Measurements from ENCODE around the gene KRTAP4-11.

Gene KRTAP4-11

GRCh38 chr17:41082626-41083025 is 35.5 kb downstream of the KRTAP4-11 start:
- TF ChIP-seq CTCF (IDR thresholded peaks at IDR 0.05; ENCODE audit: insufficient read depth, low read length, poor library complexity, severe bottlenecking): no peak
- TF ChIP-seq EZH2phosphoT487 (conservative IDR thresholded peaks at IDR 0.05; ENCODE audit: low read length): no peak
- H3K79me2 ChIP-seq (ENCODE audit: insufficient read depth, low read length): no peaks in the 10 kb centered on the region
- H3K4me2 ChIP-seq (ENCODE audit: low read depth, low read length, poor library complexity, severe bottlenecking): no peak overlapping the region
- no peaks in the 10 kb centered on the region for H3K36me3 ChIP-seq (ENCODE audit: low read length)
- H4K20me1 ChIP-seq (ENCODE audit: low read depth, low read length): no peaks in the 10 kb centered on the region
- H3F3A ChIP-seq (ENCODE audit: insufficient read depth): no peaks in the 10 kb centered on the region
- no peaks in the 10 kb centered on the region for H3K9me2 ChIP-seq (replicated peaks; ENCODE audit: insufficient read depth, low read length)
- H3K27ac ChIP-seq (ENCODE audit: low read depth, low read length): no peak overlapping the region
- no peak overlapping the region for H2AFZ ChIP-seq (ENCODE audit: low read depth, low read length, severe bottlenecking)
- H3K9me3 ChIP-seq (ENCODE audit: insufficient read depth, low read length): no peaks in the 10 kb centered on the region
- no peaks in the 10 kb centered on the region for H3K27me3 ChIP-seq (ENCODE audit: low read length)
- H3K4me3 ChIP-seq (ENCODE audit: insufficient read depth, low read length, poor library complexity, severe bottlenecking): no peak overlapping the region
- no peak overlapping the region for H3K9ac ChIP-seq (ENCODE audit: low read length)

GRCh38 chr17:41076788-41077187 is 41.4 kb downstream of the KRTAP4-11 start:
- no peak overlapping the region for H3K9ac ChIP-seq (ENCODE audit: low read length)
- H3F3A ChIP-seq (ENCODE audit: insufficient read depth): no peaks in the 10 kb centered on the region
- no peaks in the 10 kb centered on the region for H3K9me3 ChIP-seq (ENCODE audit: insufficient read depth, low read length)
- no peak overlapping the region for H3K4me2 ChIP-seq (ENCODE audit: low read depth, low read length, poor library complexity, severe bottlenecking)
- no peaks in the 10 kb centered on the region for H3K36me3 ChIP-seq (ENCODE audit: low read length)
- TF ChIP-seq CTCF (IDR thresholded peaks at IDR 0.05; ENCODE audit: insufficient read depth, low read length, poor library complexity, severe bottlenecking) (no peak), EZH2phosphoT487 (conservative IDR thresholded peaks at IDR 0.05; ENCODE audit: low read length) (no peak)
- no peaks in the 10 kb centered on the region for H4K20me1 ChIP-seq (ENCODE audit: low read depth, low read length)
- no peaks in the 10 kb centered on the region for H3K9me2 ChIP-seq (replicated peaks; ENCODE audit: insufficient read depth, low read length)
- no peaks in the 10 kb centered on the region for H3K79me2 ChIP-seq (ENCODE audit: insufficient read depth, low read length)
- no peak overlapping the region for H2AFZ ChIP-seq (ENCODE audit: low read depth, low read length, severe bottlenecking)
- H3K27me3 ChIP-seq (ENCODE audit: low read length): no peaks in the 10 kb centered on the region
- no peak overlapping the region for H3K27ac ChIP-seq (ENCODE audit: low read depth, low read length)
- H3K4me3 ChIP-seq (ENCODE audit: insufficient read depth, low read length, poor library complexity, severe bottlenecking): no peak overlapping the region

- Histone ChIP-seq H3K4me3 (ENCODE audit: insufficient read depth, low read length, poor library complexity, severe bottlenecking) (no peak overlapping the region), H3K9me3 (ENCODE audit: insufficient read depth, low read length) (no peaks in the 10 kb centered on the region), H3K36me3 (ENCODE audit: low read length) (no peaks in the 10 kb centered on the region)
Measured at GRCh38 chr17:41073676-41074075, 44.5 kb downstream of the KRTAP4-11 start.

More at GRCh38 chr17:41073676-41074075, 44.5 kb downstream of the KRTAP4-11 start:
- no peaks in the 10 kb centered on the region for H4K20me1 ChIP-seq (ENCODE audit: low read depth, low read length)
- H3K27me3 ChIP-seq (ENCODE audit: low read length): no peaks in the 10 kb centered on the region
- no peak overlapping the region for H2AFZ ChIP-seq (ENCODE audit: low read depth, low read length, severe bottlenecking)
- TF ChIP-seq CTCF (IDR thresholded peaks at IDR 0.05; ENCODE audit: insufficient read depth, low read length, poor library complexity, severe bottlenecking): no peak
- no peak for TF ChIP-seq EZH2phosphoT487 (conservative IDR thresholded peaks at IDR 0.05; ENCODE audit: low read length)
- H3K27ac ChIP-seq (ENCODE audit: low read depth, low read length): no peak overlapping the region
- H3K9ac ChIP-seq (ENCODE audit: low read length): no peak overlapping the region
- no peak overlapping the region for H3K4me2 ChIP-seq (ENCODE audit: low read depth, low read length, poor library complexity, severe bottlenecking)
- H3K79me2 ChIP-seq (ENCODE audit: insufficient read depth, low read length): no peaks in the 10 kb centered on the region
- H3K9me2 ChIP-seq (replicated peaks; ENCODE audit: insufficient read depth, low read length): no peaks in the 10 kb centered on the region
- H3F3A ChIP-seq (ENCODE audit: insufficient read depth): no peaks in the 10 kb centered on the region

Data from SU-DHL-6 (cell line).